Cardiac muscle cell (in vitro differentiated cells and primary cell): Measurements from ENCODE around the gene TTLL10. TPM values are rescaled to one million over a fixed set of nuclear protein-coding genes. Genes with fewer than 3 reads are reported as not detected.
"Not testable (repeated sequence)": the region's sequence is repeated elsewhere in the genome, so short reads cannot be mapped to it uniquely, and the experiment has no call there.

Source experiments
- DNase-seq, 2 donors: peaks; one replicate each; pipeline versions ENCODE4 v3.0.0 to v3.0.0-alpha.2; 2010 to 2017; ENCODE audit warnings: low read depth in 1 of 2, low spot score in 1 of 2
- H3K27ac ChIP-seq: fragments of 200-600 bp; sonication (generic); 2 replicates; pipeline ENCODE4 v1.5.1; 2016
- H3K27me3 ChIP-seq: fragments of 200-600 bp; sonication (generic); 2 replicates; pipeline ENCODE4 v1.6.0; 2016; ENCODE audit warnings: control low read depth
- H3K36me3 ChIP-seq: fragments of 200-600 bp; sonication (generic); 2 replicates; pipeline ENCODE4 v1.5.1; 2016; ENCODE audit warnings: control low read depth
- H3K4me1 ChIP-seq: fragments of 200-600 bp; sonication (generic); 2 replicates; pipeline ENCODE4 v1.8.1; 2017; ENCODE audit warnings: low read depth, mild to moderate bottlenecking, mixed run types
- H3K4me3 ChIP-seq: fragments of 200-600 bp; sonication (generic); 2 replicates; pipeline ENCODE4 v1.5.1; 2016; ENCODE audit warnings: mild to moderate bottlenecking
- H3K9me3 ChIP-seq: fragments of 200-600 bp; sonication (generic); 2 replicates; pipeline ENCODE4 v1.5.1; 2017; ENCODE audit warnings: low read depth, mild to moderate bottlenecking, control low read depth
- polyA plus RNA-seq: library from polyadenylated mRNA; unstranded; fragments of >200 nt; fragmentation: Nextera tagmentation; extraction: Ambion mirVana; gene quantifications from 2 replicates; pipeline ENCODE4 v1.2.1, GENCODE V29; 2016
- total RNA-seq: library from RNA; depleted of rRNA; stranded (reverse); fragments of >200 nt; gene quantifications from 2 replicates; pipeline ENCODE4 v1.2.3, GENCODE V29; 2016
- TF ChIP-seq, protein P1 (sequence below): IDR thresholded peaks from 2 replicates; pipeline ENCODE4 v1.5.1; 2012; ENCODE audit warnings: low read depth, mild to moderate bottlenecking, low read length

TTLL10 gene
- total and polyA plus RNA-seq, 2 experiments from 2014 or later: 0.31 TPM; not detected in 1

DNA sequence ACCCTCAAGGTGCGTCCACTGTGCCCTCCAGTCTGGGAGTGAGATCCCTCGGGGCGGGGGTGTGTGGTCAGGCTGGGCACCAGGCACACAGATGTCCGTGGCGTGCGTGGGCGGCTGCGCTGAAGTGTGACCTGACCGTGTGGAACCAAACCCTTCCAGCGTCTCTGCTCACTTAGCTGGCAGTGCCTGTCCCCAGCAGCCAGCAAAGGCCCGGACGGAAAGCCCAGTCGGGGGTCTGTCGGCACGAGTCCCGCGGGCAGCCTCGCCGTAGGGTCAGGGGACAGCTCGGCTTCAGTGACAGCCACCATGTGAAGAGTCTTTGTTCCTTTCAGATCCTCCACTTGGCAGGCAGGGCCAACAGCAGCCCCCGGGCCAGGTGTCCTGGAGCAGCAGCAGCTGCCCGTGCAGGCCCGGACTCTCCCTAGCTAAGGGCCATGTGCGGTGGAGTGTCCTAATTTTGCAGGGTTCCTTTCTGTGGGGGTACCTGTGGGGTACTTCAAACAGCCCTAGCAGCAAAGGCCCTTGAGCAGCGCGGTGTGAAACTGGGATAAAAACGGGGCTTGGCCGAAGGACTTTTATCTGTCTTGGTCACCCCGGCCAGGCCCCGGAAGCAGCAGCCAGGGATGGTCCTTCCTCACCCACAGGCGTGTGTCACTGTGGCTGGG lies 11.6 kb downstream of the TTLL10 start:
- TF ChIP-seq, protein P1, sequence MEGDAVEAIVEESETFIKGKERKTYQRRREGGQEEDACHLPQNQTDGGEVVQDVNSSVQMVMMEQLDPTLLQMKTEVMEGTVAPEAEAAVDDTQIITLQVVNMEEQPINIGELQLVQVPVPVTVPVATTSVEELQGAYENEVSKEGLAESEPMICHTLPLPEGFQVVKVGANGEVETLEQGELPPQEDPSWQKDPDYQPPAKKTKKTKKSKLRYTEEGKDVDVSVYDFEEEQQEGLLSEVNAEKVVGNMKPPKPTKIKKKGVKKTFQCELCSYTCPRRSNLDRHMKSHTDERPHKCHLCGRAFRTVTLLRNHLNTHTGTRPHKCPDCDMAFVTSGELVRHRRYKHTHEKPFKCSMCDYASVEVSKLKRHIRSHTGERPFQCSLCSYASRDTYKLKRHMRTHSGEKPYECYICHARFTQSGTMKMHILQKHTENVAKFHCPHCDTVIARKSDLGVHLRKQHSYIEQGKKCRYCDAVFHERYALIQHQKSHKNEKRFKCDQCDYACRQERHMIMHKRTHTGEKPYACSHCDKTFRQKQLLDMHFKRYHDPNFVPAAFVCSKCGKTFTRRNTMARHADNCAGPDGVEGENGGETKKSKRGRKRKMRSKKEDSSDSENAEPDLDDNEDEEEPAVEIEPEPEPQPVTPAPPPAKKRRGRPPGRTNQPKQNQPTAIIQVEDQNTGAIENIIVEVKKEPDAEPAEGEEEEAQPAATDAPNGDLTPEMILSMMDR: no peak

DNA sequence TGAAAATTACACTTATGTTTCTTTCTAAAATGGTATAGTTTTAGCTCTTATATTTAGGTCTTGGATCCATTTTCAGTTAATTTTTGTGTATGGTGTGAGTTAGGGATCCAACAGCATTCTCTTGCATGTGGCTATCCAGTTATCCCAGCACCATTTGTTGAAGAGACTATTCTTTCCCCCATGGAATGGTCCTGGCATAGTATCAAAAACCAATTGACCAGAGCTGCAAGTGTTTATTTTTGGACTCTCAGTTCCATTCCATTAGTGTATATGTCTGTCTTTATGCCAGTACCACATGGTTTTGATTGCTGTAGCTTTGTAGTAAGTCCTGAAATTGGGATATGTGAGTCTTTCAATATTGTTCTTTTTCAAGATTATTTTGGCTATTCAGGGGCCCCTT lies 14.3 kb downstream of the TTLL10 start:
- H3K4me1 ChIP-seq: no peaks in the 10 kb centered on the region
- TF ChIP-seq, protein P1: no peak
- no peaks in the 10 kb centered on the region for H3K27me3 ChIP-seq
- no peaks in the 10 kb centered on the region for H3K9me3 ChIP-seq
- no peak overlapping the region for H3K4me3 ChIP-seq
- no peak for DNase-seq
- H3K36me3 ChIP-seq: no peaks in the 10 kb centered on the region
- no peak overlapping the region for H3K27ac ChIP-seq

More for the DNA sequence above, 11.6 kb downstream of the TTLL10 start:
- no peaks in the 10 kb centered on the region for H3K36me3 ChIP-seq
- no peak for DNase-seq
- H3K4me3 ChIP-seq: no peak overlapping the region
- H3K9me3 ChIP-seq: no peaks in the 10 kb centered on the region
- H3K27me3 ChIP-seq: no peaks in the 10 kb centered on the region
- no peak overlapping the region for H3K27ac ChIP-seq
- H3K4me1 ChIP-seq: no peaks in the 10 kb centered on the region

DNA sequence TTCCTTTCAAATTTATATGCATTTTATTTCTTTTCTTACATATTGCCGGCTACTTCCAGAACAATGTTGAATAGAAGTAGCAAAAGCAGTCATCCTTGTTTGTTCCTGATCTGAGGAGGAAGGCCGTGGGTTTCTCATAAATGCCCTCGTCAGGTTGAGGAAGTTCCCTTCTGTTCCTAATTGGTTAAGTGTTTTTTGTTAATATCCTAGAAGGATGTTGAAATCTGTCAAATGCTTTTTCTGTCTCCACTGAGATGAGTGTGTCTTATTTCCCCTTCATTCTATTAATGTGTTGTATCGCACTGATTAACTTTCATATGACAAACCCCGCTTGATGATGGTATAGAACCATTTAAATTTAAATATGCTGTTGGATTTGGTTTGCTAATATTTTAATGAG lies 15.4 kb downstream of the TTLL10 start:
- no peaks in the 10 kb centered on the region for H3K27me3 ChIP-seq
- DNase-seq: no peak
- H3K36me3 ChIP-seq: no peaks in the 10 kb centered on the region
- H3K4me1 ChIP-seq: no peaks in the 10 kb centered on the region
- H3K27ac ChIP-seq: no peak overlapping the region
- H3K9me3 ChIP-seq: no peaks in the 10 kb centered on the region
- TF ChIP-seq, protein P1: no peak
- no peak overlapping the region for H3K4me3 ChIP-seq

DNA sequence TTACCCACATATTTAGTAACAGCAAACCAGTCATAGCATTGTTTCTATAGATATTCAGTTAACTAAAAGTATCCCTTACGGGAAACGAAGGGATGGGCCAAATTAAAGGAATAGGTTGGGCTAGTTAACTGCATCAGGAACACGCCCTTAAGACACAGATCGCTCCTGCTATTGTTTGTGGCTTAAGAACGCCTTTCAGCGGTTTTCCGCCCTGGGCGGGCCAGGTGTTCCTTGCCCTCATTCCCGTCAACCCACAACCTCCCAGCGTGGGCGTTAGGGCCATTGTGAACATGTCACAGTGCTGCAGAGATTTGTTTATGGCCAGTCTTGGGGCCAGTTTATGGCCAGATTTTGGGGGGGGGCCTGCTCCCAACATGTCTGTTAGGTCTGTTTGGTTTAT lies 18.1 kb downstream of the TTLL10 start:
- Histone ChIP-seq H3K9me3 (no peaks in the 10 kb centered on the region), H3K4me3 (no peak overlapping the region), H3K36me3 (no peaks in the 10 kb centered on the region), H3K27me3 (no peaks in the 10 kb centered on the region), H3K27ac (no peak overlapping the region), H3K4me1 (no peaks in the 10 kb centered on the region)
- DNase-seq: no peak
- TF ChIP-seq, protein P1: no peak

DNA sequence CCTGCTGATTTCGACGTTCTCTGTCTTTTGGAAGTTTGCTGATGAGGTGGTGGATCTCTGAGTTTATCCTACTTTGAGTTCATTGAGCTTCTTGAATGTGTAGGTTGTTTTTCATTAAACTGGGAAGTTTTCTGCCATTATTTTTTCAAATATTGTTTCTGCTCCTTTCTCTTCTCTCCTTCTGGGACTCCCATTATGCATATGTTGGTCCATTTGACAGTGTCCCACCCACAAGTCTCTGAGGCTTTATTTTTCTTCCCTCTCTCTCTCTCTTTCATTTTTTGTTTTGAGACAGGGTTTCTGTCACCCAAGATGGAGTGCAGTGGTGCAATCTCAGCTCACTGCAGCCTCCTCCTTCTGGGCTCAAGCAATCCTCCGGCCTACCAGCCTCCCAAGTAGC lies 21.0 kb downstream of the TTLL10 start:
- TF ChIP-seq, protein P1: no peak
- DNase-seq: no peak

DNA sequence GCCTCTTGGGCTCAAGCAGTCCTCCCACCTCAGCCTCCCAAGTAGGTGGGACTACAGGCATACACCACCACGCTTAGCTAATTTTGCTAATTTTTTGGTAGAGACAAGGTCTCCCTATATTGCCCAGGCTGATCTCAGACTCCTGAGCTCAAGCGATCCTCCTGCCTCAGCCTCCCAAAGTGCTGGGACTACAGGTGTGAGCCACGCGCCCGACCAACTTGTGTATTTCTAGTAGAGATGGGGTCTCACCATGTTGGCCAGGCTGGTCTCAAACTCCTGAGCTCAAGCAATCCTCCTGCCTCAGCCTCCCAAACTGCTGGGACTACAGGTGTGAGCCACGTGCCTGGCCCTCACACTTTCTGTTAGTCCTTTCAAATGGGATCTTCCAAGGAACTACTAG lies 22.0 kb downstream of the TTLL10 start:
- not testable (repeated sequence) for H3K4me1 ChIP-seq, H3K27ac ChIP-seq, H3K4me3 ChIP-seq, H3K36me3 ChIP-seq, DNase-seq, H3K9me3 ChIP-seq
- H3K27me3 ChIP-seq: peaks cover 18% of the 10 kb centered on the region

More for the DNA sequence above, 21.0 kb downstream of the TTLL10 start:
- H3K27ac ChIP-seq: no peak overlapping the region
- H3K9me3 ChIP-seq: no peaks in the 10 kb centered on the region
- H3K27me3 ChIP-seq: peaks cover 8% of the 10 kb centered on the region
- H3K4me3 ChIP-seq: no peak overlapping the region
- no peaks in the 10 kb centered on the region for H3K36me3 ChIP-seq
- no peaks in the 10 kb centered on the region for H3K4me1 ChIP-seq
